GM21515 (cell line): ENCODE data around the gene FAM43A.

ENCODE experiments used
- ATAC-seq: cut with Tn5 transposase; IDR thresholded peaks from one replicate; pipeline ENCODE4 v1.9.1; 2021; ENCODE audit not compliant: unreplicated experiment

The FAM43A gene

DNA sequence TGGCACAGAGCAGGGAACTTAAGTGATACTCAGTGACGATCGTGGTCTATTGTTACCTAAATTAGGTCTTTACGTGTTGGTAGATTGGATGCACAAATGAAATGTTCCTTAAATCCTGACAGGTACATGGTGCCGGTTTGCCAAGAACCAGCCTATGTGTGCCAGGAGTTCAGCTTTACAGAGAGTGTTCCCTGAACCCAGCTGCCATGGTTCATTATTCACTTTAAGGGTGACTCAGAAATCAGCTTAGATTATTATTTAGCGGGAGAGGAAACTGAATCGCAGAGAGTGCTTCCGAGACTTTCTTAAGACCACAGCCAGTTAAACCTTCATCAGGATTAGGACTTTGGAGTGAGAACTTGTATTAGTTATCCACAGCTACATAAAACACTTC lies 21.5 kb downstream of the FAM43A start:
- no peak for ATAC-seq

DNA sequence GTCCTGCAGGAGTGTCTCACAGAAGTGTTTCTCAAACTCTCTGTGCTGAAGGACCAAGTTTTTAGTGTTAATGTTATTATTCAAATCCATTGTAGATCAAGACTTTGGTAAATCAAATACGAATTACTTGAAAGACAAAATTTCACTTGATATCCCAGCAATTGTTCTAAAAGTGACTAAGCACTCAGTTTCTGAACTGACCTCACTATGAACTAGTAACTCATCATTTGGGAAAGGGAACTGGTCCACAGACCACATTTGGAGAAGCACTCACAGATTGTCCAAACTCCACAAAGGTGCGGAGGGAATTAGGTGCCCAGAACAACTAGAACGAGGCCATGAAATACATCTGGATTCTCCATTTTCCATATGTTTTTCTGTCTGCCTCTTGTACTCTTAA lies 25.6 kb downstream of the FAM43A start:
- no peak for ATAC-seq

DNA sequence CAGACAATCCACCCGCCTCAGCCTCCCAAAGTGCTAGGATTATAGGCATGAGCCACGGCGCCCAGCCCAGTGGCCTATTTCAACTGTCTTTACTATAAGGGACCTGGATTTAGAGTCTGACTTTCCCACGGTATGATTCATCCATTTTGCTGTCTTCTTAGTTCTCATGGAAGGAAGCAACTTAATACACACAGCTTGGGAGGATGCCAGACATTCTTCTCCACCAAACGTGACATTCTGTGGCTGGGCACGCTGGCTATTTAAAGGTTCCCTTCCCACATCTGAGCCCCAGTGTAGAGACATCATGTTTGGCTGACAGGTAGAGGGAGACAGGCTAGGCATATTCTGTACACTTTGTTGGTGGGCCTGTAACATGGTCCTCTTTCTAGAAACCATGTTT lies 26.2 kb downstream of the FAM43A start:
- no peak for ATAC-seq

DNA sequence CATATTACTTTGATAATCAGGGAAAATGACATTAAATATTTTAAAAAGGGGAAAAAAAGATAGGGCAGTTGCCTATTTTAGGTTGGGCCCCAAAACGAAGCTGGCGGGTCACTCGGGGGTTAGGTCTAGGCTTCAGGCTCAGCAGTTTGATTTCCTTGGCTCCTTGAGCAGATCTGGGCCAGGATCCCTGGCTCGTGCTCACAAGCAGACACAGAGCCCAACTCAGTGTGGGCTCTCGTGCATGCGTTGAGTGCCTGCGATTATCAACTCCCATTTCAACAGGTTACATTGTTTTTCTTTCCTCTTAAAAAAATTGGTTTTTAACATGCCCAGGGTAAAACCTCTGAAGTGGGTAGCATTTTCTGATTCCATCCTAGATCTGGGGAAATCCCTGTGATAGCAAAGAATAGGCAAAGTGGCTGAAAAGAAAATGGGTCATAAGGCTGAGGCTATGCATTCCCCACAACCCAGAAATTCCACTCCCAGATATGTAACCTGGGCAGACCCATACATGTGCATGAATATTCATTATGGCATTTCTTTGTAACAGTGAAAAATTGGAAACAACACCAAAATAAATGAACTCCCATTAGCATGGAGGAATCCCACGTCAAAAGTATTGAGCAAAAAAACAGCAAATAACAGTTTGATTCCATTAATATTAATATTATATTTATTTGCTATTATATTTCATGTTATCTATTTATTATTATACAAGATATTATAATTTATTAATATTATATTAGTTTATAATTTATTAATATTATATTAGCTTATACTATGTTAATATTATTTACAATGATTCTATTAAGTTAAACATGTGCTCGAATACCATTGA lies 27.8 kb downstream of the FAM43A start:
- ATAC-seq, result no peak

DNA sequence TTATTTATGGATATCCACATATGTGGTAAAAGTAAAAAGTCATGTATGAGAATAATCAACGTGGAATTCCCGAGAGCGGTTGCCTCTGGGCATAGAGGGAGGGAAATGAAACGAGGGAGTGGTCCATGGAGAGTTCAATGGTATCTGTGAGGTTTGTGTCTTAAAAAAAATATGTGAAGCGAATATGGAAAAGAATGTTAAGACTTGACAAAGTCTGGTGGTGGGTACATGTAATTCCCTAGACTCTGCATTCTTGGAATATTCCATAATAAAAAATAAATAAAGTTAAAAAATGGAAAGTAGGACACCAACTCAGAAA lies 28.4 kb downstream of the FAM43A start:
- ATAC-seq, result no peak

DNA sequence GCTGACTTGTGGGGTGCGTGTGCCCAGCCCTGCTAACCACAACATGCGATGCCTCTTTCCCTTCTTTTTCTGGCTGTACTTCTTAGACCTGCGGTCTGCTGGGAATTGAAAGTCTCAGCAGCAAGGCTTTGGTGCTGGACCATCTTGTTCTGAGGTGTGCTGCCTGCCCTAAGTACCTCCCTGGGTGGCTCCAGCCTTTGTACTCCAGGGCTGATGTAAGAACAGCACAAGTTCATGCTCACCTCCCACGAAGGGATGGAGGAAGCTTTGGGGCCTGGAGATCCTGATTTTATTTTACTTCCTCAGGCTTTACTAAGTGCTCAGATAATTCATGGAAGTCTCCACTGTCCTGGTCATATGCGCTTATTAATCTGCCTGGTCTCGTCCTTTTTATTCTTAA lies 28.9 kb downstream of the FAM43A start:
- ATAC-seq, result no peak

DNA sequence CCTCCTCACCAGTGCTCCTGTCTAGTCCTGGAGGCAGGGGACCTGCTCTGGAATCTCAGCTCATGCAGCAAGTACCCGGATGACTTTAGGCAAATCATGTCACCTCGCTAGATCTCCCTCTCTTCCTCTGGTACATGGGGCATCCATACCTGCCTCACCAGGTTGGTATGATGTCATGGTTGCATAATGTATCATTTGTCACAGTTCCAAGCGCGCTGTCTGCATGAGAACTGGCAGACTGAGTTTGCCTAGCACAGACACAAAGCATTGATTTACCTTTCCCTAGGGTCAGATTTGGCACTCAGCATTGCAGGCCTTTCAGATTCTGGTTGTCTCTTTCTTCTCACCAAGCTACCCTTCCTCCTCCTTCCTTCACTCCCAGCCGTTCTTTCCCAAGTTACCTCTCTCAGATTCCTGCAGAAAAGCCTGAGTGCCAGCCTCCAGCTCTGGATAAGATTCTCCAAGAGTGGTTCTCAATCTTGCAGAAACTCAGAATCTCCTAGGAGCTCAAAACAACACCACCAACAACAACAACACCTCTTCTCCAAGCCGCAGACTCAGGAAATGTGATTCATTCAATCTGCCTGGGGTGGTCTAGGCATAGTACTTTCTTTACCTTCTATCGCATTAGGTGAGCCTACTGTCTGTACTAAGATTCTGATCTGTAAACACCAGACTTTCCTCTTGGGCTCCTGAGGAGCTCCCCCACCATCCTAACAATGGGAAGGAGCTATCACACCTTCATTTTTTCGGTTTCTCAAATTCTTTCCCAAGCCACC lies 29.5 kb downstream of the FAM43A start:
- no peak for ATAC-seq

DNA sequence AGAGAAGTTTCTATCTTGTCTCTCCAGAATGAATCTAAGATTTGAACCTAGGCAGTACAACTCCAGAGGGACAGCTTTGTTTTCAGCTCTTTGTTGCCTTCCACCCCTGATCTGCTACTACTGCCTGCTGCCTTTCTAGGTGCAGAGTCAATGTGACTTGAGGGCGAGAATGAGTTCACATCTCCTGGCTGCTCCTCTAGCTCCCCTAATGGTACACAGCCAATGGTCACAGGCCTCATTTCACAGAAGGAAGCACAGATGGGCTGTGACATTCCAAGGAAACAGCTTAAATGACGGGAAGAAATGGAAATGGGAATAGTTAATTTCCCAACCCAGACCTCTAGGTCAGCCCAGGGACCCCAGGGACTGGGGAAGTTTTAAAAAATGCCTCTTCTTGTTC lies 32.4 kb downstream of the FAM43A start:
- no peak for ATAC-seq

DNA sequence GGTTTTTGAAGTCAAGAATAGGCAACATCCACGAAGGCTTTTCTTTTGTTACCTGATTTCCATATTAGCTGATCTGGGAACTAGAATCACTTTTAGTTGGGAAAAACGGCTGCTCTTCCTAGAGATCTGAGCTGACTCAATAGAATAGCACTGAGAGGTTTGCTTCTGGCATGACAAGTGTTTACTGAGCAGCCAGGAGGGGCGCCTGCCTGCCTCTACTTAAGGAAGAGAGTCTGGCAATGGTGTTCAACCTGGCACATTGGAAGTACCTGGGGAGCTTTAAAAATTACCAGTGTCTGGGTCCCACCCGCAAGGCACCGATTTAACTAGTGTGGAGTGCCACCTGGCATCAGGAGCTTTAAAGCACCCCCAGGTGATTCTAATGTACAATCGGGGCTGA lies 34.4 kb downstream of the FAM43A start:
- ATAC-seq, result no peak

DNA sequence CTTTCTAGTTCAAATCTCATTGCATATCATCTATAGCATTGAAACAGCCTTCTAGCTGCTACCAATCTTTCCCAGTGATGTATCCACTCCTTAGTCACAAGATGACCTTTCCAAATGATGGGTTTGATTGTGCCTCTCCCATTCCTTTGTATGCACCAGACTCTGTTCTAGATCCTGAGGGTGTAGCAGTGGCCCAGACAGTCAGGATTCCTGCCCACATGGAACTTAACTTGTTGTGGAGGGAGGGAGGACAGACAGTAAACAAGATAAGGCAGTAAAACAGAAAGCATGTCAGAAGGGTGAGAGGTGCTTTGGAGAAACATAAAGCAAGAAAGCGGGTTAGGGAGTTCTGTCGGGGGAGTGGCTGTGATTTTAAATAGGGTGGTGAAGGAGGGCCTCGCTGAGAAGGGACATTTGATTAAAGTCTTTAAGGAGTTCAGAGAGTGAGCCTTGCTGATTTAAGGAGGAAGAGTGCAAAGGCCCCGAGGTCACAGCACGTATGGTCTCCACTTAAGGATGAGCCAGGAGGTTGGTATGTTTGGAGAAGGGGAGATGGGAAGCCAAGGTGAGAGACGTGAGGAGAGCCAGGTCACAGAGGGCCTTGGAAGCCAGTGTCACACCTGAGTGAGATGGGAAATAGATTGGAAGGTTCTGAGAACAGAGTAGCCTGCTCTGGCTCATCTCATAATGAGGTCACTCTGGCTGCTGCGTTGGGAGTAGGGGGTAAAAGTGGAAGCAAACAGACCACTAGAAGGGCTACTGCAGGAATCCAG lies 38.3 kb downstream of the FAM43A start:
- ATAC-seq, result no peak

DNA sequence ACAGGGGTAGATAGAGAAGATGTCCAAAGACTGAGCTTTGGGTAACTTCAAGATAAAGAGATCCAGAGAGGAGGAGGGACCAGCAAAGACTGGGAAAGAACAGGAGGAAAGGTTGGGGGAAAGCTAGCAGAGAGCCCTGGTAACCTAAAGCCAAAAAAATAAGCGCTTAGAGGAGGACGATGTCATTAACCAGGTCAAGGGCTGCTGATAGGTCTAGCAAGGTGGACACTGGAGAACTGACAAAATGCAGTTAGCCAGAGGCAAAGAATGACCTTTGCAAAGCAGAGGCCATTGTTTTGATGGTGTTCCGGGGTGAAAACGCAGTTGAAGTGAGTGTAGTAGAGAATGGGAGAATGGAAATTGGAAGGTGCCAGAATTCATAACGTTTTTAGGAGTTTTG lies 39.7 kb downstream of the FAM43A start:
- ATAC-seq, result no peak

DNA sequence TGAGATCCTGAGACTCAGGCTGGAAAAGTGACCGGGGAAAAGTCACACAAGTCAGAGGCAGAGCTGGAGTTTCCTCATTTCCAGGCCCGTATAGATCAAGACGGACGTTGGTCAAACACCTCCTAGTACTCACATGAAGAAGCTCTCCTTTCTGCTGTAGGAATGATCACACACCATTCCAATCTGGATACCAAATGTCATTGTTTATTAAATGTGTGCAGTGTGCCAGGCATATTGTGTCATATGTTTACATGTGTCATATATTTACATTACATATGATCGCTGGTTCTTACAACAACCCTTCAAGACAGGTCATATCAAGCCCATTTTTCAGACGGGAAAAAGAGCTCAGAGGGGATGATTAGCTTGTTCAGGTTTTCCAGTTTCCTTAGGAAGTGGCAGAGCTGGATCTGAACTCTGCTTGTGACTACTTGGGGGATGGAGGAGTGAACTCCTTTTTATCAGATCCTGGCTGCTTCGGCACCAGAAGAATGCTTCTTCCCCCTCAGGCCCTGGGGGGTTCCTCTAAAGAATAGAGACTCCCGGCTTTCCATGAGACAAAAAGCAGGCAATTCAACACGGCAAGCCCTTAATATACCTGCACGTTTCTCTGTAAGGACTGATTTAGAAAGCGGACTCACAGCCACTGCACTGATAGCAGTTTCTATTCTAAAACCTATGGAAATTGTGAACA lies 41.9 kb downstream of the FAM43A start:
- ATAC-seq, result no peak

DNA sequence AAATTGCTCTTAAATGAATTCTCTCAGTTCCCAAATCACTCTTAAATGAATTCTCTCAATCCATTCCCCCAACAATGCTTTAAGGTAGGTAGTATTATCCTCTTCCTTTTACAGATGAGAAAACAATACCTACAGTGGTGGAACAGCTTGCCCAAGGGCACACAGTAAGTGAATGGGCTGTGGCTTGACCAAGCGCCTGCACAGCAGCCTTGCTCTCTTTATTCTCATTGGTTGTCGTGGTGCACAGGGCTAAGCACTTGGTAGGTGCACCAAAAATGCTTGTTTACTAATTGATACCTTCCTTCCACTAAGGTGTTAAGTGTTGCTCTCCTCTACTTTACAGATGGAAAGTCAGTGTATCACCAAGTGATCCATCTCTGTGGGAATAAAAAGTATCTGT lies 43.3 kb downstream of the FAM43A start:
- ATAC-seq, result no peak

DNA sequence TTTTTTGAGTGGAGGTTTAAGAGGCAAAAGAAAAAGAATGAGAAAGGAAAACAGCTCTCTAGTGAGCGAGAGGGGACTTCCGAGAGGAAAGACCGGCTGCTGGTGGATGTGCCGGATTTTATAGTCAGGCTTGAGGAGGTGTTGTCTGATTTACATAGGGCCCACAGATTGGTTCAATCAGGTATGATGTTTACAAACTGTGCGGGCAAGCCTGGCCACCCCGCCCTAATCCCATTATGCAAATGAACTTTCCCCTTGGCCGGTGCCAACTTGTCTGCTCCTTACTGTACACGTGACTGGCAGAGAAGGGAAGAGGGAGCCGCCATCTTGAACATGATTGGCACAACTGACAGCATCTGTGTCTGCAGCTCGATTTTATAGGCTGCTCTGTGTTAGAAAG lies 44.7 kb downstream of the FAM43A start:
- no peak for ATAC-seq

DNA sequence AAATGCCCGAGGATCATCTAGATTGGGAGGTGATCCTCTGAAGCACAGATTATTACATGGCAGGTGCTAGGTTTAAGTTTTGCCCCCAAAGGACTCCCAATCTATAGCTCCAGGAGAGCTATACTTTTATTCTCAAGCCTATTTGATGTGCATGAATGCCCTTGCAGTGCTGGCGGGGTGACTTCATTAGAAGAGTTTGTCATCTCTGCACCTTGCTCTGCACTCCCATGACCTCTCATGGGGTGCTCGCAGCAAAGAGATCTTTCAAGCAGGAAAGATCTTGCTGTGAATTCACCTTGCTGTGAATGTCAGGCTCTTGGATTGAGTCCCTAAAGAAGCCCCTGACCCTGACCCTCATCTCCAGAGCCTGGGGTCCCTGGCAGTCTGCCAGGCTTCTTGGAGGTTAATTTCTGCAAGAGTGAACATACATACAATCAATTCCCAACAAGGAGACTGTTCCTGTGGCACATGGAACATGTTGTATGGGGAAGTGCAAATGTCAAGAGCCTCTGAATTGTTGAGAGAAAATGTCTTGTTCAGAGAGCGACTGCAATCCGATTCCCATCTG lies 45.9 kb downstream of the FAM43A start:
- no peak for ATAC-seq

DNA sequence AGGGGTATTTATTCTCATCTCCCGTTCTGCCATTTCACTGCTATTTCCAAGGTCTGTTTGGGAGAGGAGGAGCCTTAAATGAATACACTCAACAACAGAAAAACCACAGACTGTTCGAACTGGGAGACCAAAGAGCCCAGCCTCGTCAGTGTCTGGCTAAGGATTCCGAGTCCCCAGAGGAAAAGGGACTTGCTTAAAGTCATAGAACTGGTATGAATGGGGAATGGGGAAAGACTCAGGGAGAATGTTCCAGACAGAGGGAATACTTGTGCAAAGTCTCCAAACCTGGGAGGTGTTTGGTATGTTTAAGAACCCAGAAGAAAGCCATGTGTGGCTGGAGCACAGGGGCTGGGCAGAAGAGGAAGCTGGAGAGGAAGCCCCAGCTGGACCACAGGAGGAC lies 46.9 kb downstream of the FAM43A start:
- no peak for ATAC-seq

DNA sequence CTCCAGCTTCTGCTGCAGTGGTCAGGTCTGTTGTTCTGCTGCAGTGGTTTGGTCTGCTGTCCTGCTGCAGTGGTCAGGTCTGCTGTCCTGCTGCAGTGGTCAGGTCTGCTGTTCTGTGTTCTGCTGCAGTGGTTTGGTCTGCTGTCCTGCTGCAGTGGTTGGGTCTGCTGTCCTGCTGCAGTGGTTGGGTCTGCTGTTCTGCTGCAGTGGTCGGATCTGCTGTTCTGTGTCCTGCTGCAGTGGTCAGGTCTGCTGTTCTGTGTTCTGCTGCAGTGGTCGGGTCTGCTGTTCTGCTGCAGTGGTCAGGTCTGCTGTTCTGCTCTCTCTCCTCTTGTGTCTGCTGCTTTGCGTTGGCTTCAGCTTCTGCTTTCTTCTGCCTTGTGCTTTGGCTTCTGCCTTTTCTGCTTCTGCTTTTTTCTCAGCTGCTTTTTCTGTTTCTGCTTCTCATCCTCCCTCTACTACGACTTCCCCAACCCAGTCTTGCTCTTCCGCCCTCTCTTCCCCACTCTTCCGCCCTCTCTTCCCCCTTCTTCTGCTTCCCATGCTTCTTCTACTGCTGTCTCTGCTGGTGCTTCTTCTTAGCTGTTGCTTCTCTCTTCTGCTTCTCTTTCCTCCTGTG lies 50.7 kb downstream of the FAM43A start:
- ATAC-seq, result no peak

DNA sequence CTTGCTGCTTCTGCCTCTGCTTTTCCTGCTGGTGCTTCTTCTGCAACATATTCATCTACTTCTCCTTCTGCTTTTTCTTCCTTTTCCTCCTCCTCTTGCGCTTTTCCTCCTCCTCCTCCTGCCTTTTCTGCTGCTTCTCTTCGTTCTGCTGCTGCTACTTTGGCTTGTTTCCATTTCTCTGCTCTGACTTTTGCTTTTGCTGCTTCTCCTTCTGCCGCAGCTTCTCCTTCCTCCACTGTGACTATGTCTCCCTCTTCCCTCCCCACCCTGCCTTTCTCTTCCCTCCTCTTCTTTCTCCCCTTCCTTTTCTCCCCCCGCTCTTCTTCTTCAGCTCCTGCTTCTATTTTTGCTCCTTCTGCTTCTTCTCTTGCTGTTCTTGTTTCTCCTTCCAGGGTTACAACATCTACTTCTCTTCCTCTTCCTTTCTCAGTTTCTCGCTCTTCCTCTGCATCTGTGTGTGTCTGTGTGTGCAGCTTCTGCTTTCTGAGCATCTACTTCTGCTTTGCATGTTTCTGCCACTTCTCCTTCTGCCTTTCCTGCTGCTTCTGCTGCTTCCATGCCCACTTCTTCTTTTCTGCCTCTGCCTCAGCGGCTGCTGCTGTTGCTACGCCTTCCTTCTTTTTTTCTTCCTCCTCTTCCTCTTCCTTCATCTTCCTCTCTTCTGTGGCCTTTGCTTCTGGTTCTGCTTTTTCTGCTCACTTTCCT lies 51.4 kb downstream of the FAM43A start:
- ATAC-seq, result no peak
